H1 (cell line): ENCODE data around the gene POLR2L. TPM values are rescaled to one million over a fixed set of nuclear protein-coding genes. Genes with fewer than 3 reads are reported as not detected.

Experiments
- KDM4A ChIP-seq: IDR thresholded peaks from one replicate; pipeline ENCODE4 v1.7.1; 2012; ENCODE audit warnings: low read depth, mild to moderate bottlenecking, moderate library complexity, low read length, inconsistent platforms; ENCODE audit not compliant: severe bottlenecking
- MAFK ChIP-seq: IDR thresholded peaks from 2 replicates; pipeline ENCODE4 v1.6.1; 2012; ENCODE audit warnings: low read depth, mild to moderate bottlenecking, improper control_type of control experiment, low read length
- PHF8 ChIP-seq: fragments of 200-600 bp; sonication (generic); conservative IDR thresholded peaks from 2 replicates; pipeline ENCODE4 v1.7.1; 2012; ENCODE audit warnings: low read depth, mild to moderate bottlenecking, inconsistent platforms, low read length, moderate library complexity
- RFX5 ChIP-seq: IDR thresholded peaks from 2 replicates; pipeline ENCODE4 v1.6.1; 2011; ENCODE audit warnings: low read depth, low read length, improper control_type of control experiment, borderline replicate concordance
- TAF7 ChIP-seq: optimal IDR thresholded peaks from 2 replicates; pipeline ENCODE3; 2011; ENCODE audit warnings: low read depth, mild to moderate bottlenecking, inconsistent platforms, low read length, moderate library complexity, borderline replicate concordance
- polyA plus RNA-seq, 7 experiments: library from polyadenylated mRNA; depleted of rRNA in 3 of 7; stranded (reverse) in 5 of 7; unstranded in 2 of 7; fragments of >200 nt in 5 of 7; fragments of 200-250 nt in 2 of 7; gene quantifications; 1 replicate in 5 of 7; 2 replicates in 1 of 7; 4 replicates in 1 of 7; pipeline versions ENCODE4 v1.2.1 to v1.2.3, GENCODE V29; 2011 to 2013; ENCODE audit warnings: missing spikeins in 2 of 7, mixed read lengths in 2 of 7
- total RNA-seq: library from RNA; stranded (reverse); fragmentation: NEBNext Ultra II Directional; extraction: Animal tissue kit (Norgen Biotek cat#: 25700); gene quantifications from 2 replicates; pipeline ENCODE4 v1.2.1, GENCODE V29; 2021

The POLR2L gene
- total and polyA plus RNA-seq, 2 of the 8 experiments (the other 6 are each of a cell fraction or from before 2014, with no cell fraction given): 140 to 151 TPM

- TF ChIP-seq KDM4A: no peak
- no peak for TF ChIP-seq TAF7
- TF ChIP-seq RFX5: no peak
- TF ChIP-seq MAFK: no peak
- no peak for TF ChIP-seq PHF8
Observed at GRCh38 chr11:846496-847098, 4.3 kb upstream of the POLR2L start (continued).
